ENCODE results near the gene SCD.
A peak's percentile ranks its signal among the peaks of the same experiment; 100 is the strongest.
"Not testable (repeated sequence)": the region's sequence is repeated elsewhere in the genome, so short reads cannot be mapped to it uniquely, and the experiment has no call there.

Gene SCD

DNA sequence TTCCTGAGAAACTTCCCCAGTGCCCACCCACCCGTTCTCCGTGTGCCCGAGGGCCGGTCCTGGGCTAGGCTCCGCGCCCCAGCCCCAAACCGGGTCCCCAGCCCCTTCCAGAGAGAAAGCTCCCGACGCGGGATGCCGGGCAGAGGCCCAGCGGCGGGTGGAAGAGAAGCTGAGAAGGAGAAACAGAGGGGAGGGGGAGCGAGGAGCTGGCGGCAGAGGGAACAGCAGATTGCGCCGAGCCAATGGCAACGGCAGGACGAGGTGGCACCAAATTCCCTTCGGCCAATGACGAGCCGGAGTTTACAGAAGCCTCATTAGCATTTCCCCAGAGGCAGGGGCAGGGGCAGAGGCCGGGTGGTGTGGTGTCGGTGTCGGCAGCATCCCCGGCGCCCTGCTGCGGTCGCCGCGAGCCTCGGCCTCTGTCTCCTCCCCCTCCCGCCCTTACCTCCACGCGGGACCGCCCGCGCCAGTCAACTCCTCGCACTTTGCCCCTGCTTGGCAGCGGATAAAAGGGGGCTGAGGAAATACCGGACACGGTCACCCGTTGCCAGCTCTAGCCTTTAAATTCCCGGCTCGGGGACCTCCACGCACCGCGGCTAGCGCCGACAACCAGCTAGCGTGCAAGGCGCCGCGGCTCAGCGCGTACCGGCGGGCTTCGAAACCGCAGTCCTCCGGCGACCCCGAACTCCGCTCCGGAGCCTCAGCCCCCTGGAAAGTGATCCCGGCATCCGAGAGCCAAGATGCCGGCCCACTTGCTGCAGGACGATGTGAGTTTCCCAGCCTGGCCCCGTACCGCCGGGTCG lies at the start of gene SCD:
Gene SCD, plus strand, starts transcription at position 469 of the 803 bp plus-strand sequence. Its CDS starts 272 bp downstream, at position 741.
- peak; percentile 90 for DNase-seq

DNA sequence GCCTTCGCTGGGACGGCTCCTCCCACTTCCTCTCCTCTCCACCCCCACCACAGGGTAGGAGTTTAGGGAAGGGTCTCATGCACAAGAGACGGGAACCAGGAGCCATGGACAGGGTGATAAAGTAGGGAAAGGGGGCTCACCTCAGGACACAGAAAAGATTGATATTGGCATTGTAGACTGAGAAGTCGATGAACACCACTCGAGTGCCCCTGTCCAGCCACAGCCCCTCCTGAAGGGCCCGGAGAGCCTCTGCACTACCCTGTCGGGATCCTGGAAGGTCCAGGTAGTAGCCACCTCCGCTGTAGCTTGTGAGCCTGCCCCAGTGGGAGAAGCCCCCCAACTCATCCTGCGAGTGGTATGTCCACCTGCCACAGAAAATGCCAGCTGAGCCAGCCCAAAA lies 49.8 kb upstream of the SCD start:
- DNase-seq: no peak

DNA sequence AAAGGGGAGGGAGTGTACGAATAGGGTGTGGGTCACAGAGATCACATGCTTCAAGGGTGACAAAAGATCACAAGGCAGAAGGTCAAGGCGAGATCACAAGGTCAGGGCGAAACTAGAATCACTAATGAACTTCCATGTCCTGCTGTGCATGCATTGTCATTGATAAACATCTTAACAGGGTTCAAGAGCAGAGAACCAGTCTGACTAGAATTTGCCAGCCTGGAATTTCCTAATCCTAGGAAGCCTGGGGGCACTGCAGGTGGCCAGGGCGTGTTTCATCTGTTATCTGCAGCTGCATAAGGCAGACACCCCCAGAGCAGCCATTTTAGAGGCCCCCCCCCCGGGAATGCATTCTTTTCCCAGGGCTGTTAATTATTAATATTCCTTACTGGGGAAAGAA lies 45.9 kb upstream of the SCD start:
- not testable (repeated sequence) for DNase-seq

DNA sequence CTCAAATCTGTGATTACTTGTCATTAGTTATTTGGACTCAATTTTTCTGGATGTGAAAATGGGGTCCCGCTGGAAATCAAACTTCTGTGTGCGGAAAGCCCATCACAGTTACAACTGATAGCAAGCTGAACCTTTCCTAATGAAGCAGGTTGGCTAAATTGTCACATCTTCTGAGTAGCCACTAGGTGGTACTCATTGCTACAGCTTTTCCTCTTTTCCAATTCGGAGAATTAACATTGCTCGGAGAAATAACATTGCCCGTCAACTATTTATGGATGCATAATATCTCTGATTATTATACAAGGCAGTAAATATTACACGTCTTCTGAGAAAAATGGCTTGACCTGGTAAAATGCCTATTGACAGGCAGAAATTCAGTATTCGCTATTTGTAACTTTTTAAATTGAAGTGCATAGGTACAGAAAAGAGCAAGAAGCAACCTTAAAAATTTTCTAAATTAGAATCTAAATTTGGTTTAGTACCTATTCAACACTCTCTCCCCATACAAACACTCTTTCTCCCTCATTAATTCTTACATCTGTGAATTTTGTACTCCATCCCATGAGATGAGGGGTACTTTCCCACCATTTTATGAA lies 43.2 kb upstream of the SCD start:
- DNase-seq: no peak

DNA sequence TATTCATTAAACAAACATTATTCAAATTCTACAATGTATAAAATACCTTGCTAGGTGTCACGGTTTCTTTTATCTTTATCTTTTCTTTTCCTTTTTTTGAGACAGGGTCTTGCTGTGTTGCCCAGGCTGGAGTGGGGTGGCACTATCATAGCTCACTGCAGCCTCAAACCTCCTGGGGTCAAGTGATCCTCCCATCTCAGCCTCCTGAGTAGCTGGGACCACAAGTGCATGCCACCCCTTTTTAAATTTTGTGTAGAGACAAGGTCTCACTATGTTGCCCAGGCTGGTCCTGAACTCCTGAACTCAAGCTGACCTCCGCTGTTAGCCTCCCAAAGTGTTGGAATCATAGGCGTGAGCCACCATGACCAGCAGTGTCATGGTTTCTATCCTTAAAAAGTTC lies 42.6 kb upstream of the SCD start:
- DNase-seq: no peak

DNA sequence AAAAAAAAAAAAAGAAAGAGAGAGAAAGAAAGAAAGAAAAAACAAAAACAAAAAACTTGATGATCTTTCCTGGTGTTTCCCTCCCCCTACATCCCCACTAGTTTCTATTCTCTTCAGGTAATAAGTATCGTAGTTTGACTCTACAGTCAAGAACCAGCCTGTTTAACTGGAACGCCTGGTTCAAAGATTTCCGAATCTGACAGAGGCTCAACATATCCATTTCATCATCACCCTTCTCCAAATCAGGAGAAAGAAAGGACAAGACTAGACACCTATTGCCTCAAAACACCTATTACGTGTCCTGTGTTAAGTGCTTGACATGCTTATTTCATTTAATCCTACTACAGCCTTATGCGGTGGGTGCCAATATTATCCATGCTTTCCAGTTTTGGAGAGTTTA lies 40.2 kb upstream of the SCD start:
- DNase-seq: no peak

DNA sequence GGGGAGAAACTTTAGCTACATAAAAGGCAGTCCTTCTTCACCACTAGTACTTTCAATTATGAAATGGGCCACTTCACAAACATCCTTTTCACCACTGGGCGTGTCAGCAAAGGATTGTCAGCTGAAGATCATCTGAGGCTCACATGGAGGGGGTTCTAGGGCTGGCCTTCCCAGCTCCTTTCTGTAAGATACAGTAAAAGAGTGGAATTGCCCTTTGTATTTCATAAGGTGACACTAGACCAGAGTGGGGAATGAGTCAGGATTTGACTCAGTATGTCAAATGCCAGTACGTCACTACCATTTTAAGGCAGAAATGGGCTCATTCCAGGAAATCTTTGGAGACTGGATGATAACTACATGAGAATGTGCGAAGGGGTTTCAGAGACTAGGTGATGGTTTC lies 39.3 kb upstream of the SCD start:
- no peak for DNase-seq

DNA sequence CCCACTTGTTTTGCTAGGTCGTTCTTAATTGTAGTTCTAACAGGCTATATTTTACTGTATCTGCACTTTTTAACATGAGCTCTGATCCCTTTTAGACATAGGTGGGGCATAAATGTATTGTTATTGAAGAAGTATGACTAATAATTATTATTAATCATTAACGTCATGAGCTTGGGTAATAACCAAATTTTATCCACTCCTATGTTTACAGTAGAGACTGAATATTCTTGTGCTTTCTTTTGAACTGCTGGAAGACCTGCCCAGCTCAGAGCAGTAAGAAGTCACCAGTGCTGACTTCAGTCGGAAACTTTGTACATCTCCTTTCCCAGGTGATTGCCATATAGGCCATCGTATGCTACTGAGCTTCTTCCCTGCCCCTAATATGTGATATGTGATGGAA lies 35.7 kb upstream of the SCD start:
- no peak for DNase-seq

DNA sequence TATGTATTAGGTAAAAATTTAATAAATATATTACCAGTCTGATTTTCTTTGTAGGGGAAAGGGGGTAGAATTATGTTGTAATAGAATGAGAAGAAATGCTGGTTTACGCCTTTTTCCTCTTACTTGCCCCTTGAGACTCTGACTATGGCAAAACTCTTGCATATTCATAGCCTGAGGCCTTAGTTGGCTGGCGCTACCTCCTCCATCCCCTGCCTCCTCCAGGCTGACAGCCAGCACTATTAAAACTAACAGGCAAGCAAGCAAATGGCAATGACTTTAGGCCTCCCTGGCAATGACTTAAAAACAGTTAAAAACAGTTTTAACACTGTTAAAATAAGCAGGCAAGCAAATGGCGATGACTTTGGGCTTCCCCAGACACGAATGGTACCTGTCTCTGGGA lies 31.4 kb upstream of the SCD start:
- no peak for DNase-seq

DNA sequence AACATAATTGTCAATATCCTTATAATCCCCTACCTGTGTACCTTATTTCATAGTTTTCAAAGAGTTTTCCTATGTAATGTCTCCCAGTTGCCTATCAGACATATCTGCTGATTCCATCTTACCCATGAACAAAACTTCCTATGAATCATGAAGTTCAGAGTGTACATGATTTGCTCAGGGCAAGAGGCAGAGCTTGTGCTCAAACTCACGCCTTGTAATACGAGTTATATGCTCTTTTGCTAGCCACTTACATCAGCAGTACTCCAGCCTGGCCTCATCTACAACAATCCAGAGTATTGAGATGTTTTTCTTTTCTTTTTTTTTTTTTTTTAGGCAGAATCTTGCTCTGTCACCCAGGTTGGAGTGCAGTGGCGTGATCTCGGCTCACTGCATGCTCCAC lies 28.8 kb upstream of the SCD start:
- no peak for DNase-seq

DNA sequence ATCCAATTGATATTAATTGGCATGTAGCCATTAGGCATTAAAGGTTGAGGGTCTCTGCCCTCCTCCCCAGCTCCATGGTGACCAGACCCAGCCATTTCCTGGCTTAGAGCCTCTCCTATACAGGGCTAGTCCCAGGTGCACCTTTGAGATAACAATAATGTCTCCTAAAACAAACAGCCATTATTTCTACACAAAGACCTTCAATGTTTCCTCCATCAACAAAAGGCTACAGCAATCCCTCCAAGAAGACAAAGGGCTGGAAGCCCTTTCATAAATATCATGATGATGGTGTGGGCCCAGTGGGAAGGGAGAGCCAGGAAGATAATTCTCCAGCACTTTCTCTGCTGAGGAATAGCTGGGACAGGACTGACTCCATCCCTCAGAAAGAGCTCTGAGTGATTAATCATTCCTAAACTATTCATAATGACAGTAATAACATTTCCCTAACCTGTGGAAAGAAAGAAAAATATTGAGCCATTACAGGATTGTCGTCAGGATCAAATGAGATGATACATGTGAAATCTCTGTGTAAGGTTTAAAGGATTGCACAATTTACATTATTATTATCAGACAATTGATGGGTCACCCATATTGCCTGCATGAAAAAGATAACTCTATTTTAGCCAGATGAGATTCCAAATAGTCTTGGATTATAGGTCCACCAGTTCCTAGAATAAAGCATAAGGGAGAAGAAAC lies 27.2 kb upstream of the SCD start:
- no peak for DNase-seq

DNA sequence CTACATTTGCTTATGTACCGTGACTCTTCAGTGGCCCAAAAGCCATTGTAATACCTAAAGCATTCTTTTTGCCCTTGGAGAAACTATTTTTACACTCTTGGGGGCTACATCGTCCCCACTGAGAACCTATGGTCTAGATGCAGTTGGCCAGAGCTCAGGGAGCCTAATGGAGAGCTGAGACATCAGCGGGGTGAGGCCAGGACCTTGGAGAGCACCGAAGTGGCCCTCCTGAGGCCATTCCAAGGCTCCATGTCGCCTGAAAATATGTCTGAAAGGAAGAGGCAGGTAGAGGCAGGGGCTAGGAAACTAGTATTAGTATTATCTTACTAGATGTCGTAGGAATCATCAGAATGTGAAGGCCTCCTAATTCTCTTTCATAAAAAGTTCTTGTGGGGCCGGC lies 21.9 kb upstream of the SCD start:
- DNase-seq: no peak

DNA sequence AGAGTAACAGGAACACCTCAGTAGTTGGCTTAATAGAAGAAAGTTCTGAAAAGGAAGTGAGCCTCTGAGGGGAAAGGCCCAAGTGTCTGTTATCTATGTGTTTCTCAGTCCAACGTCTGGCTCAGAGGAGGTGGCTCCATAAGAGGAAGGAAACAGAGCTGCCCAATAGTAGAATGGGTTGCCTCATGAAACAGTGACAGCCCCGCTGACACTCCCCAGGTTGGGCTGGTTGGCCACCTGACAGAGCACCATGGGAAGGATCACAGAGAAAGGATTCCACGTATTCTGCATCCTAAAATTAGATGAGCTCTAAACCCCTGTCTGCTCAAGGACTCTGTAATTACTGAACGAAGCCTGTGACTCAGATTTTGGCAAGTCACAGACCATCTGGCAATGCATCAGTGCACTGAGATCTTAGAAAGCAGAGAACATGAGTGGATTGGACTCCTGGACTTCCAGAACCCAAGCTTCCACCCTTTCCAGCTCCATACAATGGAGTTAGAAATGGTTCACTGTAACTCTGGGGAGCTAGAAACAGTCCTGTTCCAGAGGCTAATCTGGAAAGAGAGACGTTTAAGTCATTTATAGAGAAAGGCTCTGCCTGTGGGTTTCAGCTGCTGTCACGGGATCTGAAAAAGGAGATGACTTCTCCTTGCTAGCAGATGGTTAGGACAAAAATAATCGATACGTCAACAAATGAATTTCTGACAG lies 19.9 kb upstream of the SCD start:
- DNase-seq: no peak

DNA sequence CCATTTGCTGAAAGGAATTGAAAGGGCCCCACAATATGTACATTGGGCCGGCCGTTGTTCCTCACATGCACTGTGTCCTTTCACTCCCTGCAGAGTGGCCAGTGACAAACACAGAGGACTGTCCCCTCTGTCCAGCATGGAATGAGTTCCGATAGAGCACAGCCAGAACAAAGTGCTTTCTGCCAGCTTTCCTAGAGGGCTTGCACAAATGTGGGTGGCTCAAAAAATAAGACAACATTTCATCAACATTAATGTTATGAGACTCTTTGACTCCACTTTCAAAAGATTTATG lies 19.4 kb upstream of the SCD start:
- no peak for DNase-seq

DNA sequence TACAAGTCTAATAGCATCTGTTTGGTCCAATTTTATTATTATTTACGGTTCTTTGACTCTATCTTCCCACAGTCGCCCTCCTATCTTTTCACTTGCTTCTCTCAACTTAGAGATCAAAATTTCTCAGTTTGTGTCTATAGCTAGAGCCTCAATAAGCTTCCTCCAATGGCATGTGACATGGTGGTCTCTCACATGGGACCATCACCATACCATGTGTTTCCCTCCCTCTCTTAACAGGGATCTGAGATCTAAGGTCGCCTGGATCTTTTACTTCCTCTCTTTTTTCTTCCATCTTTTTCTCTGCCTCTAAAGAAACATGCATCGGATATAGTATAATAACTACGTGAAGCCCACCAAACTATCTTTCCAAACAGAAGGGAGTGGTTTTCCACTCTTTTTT lies 18.8 kb upstream of the SCD start:
- no peak for DNase-seq

DNA sequence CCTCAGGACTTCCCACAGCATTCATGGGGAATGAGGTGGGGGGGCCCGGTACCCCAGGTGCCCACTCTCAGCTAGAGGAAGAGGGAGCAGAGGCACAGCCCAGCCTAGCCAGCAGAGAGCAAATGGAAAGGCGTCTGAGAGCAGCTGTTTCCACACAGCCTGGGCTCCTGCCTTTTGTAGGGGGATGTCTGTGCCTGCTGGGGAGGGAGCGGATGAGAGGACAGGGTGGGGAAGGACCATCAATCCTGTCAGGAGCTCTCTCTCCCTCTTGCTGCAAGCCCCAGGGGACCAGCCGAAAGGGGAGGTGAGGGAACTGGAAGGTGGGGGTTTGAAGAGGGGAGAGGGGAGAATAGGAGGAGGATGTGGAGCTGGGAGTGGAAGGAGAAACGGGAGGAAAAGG lies 17.0 kb upstream of the SCD start, which contains the start of gene PKD2L1:
Gene PKD2L1, minus strand, starts transcription at position 150 of the 400 bp plus-strand sequence. Its CDS starts 125 bp downstream, at position 25.
- no peak for DNase-seq

DNA sequence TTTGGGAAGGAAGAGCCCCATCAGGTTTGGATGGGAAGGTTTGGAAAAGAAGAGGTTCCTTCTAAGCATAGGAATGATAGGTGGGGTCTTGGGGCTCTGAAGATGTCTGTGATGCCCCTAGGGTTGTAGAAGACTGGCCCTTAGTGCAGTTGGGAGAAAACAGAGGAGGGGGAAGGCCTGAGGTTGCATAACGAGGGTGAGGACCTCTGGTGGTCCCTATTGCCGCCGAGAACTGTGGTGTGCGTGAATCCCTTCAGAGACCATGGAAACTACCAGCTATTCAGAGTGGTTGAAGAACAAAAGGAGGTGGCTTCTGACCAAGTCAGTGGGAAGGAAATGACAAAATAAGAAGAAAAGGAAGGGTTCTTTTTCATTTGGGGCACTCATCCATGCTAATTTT lies 13.9 kb upstream of the SCD start:
- no peak for DNase-seq

DNA sequence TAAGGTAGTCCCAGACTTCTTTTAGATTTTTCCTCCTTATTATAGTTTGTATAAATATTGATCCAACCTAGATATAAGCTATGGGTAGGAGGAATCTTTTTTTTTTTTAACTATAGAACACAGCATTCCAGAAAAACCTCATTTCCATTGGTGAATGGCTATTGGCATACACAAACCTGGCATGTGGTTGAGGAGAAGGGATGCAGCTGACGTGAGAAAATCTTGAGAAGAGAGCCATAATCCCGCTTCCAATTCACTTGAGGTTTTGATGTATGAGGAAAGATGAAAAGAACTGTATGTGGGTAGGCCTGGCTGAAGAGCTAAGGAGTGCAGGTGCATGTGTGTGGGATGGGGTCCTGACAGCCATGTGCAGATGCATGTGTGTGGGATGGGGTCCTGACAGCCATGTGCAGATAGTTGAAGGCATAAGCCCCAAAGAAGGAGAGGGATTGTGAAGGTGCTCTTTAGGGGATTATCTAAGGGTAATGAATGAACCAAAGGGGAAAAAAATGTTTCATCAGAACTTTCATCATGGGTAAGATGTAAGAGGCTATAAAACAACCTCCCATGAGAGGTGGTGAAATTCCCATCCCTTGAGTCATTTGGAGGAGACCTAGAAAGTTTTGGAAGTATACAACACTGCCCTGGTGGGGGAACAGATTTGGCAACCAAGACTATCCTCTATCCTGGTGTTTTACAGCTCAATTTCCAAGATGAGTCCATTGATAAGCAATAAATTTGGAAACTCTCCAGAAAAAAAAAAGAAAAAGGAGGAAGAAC lies 13.2 kb upstream of the SCD start:
- DNase-seq: no peak

DNA sequence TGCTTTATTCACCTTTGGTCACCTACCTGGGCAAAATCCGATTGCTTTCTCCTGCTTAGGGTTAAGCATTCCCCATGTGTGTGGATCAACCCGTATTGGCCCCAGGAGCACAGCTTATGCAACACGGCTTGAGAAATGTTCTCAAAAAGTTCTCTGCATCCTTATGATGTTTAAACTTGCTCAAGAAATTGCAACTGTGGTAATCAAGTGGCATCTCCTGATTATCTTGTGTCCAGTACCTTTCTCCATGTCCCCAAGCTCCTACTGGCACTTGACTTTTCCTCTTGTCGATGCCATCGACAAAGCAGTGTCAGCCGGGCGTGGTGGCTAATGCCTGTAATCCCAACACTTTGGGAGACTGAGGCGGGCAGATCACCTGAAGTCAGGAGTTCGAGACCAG lies 12.3 kb upstream of the SCD start:
- DNase-seq: no peak

DNA sequence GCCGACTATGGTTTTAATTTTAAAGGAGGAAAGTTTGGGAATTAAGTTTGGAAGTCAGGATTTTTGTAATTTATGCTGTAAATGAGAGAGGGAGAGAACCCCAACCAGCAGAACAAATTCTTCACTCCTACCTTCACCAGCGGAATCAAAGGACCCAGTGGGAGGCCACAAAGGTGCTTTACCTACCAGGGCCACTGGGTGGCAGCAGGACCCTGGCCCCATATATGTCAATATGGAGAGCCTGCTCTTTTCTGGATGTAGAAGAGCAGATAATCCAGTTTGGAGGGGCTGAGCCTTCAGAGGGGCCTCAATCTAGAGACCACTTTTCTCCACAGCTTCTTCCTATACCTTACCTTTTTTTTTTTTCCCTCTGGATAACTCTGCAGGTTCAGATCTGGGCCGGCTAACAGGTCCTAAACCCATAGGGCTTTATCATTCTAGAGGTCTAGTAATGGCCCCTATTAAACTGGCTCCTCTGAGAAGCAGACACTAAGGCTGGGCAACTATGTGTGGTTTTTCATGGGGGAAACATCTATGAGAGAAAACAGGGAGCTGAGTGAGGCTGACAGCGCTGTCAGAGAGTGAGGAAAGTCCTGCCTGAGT lies 8.5 kb upstream of the SCD start:
- peak; percentile 91 for DNase-seq

DNA sequence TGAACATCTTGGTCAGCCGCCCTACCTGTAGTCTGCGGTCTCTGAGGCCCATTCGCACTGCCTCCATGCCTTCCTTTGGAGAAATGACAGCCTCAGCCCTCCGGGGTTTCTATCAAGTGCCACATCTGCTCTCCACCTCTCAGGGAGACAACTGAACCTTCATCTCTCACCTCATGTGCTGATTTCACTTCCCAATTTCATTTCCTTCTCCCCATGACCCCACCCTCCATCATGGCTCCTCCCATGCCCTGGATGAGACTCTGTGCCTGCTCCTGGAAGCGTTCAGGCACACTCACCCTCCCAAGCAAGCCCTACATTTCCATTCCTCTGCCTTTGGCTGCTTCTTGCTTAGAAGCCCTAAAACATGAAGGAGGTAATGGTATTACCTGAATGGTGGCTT lies 7.8 kb upstream of the SCD start:
- DNase-seq: no peak
